OCI-LY3 (cell line): ENCODE measurements around the gene SIGLEC14.

ENCODE experiments used
- CTCF ChIP-seq: fragments of 200-600, 300-600 bp; sonication (generic); IDR thresholded peaks from 2 replicates; pipeline ENCODE4 v1.5.1; 2014; ENCODE audit warnings: antibody characterized with exemption, low read length, low read depth
- EZH2phosphoT487 ChIP-seq: fragments of 200-600 bp; shearing (Covaris generic); IDR thresholded peaks from 2 replicates; pipeline ENCODE4 v1.6.1; 2018; ENCODE audit warnings: antibody characterized with exemption, mixed run types, low read depth

GRCh38 chr19:51632126-51632525 lies 14.5 kb downstream of the SIGLEC14 start:
- TF ChIP-seq CTCF (no peak), EZH2phosphoT487 (no peak)
